ENCODE measurements around the gene CPD. TPM values are rescaled to one million over a fixed set of nuclear protein-coding genes. Genes with fewer than 3 reads are reported as not detected.

The CPD gene
- total and polyA plus RNA-seq, 2 of the 13 experiments (the other 11 are each of a cell fraction or from before 2014, with no cell fraction given), result 46.1 to 72.3 TPM

GRCh38 chr17:30345527-30346075 is 33.1 kb upstream of the CPD start (continued):
- TF ChIP-seq TIGD3 (CRISPR knock-in tag; IDR thresholded peaks at IDR 0.05; ENCODE audit: borderline replicate concordance), result no peak
- TF ChIP-seq BHLHE40 (IDR thresholded peaks at IDR 0.05; ENCODE audit: low read length), result no peak
- no peak for TF ChIP-seq HNRNPUL1 (IDR thresholded peaks at IDR 0.05; ENCODE audit: low read depth, low read length)
- no peak for TF ChIP-seq BRD4 (CRISPR knock-in tag; IDR thresholded peaks at IDR 0.05)
- no peak for TF ChIP-seq ZNF615 (CRISPR knock-in tag; IDR thresholded peaks at IDR 0.05; ENCODE audit: borderline replicate concordance)
- no peak for TF ChIP-seq ISX (CRISPR knock-in tag; conservative IDR thresholded peaks at IDR 0.05)
- TF ChIP-seq ZNF317 (CRISPR knock-in tag; IDR thresholded peaks at IDR 0.05), result peak; percentile 91
- TF ChIP-seq, protein P1, sequence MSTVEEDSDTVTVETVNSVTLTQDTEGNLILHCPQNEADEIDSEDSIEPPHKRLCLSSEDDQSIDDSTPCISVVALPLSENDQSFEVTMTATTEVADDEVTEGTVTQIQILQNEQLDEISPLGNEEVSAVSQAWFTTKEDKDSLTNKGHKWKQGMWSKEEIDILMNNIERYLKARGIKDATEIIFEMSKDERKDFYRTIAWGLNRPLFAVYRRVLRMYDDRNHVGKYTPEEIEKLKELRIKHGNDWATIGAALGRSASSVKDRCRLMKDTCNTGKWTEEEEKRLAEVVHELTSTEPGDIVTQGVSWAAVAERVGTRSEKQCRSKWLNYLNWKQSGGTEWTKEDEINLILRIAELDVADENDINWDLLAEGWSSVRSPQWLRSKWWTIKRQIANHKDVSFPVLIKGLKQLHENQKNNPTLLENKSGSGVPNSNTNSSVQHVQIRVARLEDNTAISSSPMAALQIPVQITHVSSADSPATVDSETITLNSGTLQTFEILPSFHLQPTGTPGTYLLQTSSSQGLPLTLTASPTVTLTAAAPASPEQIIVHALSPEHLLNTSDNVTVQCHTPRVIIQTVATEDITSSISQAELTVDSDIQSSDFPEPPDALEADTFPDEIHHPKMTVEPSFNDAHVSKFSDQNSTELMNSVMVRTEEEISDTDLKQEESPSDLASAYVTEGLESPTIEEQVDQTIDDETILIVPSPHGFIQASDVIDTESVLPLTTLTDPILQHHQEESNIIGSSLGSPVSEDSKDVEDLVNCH (CRISPR knock-in tag; IDR thresholded peaks at IDR 0.05), result no peak
- no peak for TF ChIP-seq MIER3 (CRISPR knock-in tag; IDR thresholded peaks at IDR 0.05; ENCODE audit: borderline replicate concordance)
- no peak for TF ChIP-seq ONECUT2 (CRISPR knock-in tag; IDR thresholded peaks at IDR 0.05)
- TF ChIP-seq NKX3-1 (CRISPR knock-in tag; IDR thresholded peaks at IDR 0.05), result no peak
- TF ChIP-seq, protein P2, sequence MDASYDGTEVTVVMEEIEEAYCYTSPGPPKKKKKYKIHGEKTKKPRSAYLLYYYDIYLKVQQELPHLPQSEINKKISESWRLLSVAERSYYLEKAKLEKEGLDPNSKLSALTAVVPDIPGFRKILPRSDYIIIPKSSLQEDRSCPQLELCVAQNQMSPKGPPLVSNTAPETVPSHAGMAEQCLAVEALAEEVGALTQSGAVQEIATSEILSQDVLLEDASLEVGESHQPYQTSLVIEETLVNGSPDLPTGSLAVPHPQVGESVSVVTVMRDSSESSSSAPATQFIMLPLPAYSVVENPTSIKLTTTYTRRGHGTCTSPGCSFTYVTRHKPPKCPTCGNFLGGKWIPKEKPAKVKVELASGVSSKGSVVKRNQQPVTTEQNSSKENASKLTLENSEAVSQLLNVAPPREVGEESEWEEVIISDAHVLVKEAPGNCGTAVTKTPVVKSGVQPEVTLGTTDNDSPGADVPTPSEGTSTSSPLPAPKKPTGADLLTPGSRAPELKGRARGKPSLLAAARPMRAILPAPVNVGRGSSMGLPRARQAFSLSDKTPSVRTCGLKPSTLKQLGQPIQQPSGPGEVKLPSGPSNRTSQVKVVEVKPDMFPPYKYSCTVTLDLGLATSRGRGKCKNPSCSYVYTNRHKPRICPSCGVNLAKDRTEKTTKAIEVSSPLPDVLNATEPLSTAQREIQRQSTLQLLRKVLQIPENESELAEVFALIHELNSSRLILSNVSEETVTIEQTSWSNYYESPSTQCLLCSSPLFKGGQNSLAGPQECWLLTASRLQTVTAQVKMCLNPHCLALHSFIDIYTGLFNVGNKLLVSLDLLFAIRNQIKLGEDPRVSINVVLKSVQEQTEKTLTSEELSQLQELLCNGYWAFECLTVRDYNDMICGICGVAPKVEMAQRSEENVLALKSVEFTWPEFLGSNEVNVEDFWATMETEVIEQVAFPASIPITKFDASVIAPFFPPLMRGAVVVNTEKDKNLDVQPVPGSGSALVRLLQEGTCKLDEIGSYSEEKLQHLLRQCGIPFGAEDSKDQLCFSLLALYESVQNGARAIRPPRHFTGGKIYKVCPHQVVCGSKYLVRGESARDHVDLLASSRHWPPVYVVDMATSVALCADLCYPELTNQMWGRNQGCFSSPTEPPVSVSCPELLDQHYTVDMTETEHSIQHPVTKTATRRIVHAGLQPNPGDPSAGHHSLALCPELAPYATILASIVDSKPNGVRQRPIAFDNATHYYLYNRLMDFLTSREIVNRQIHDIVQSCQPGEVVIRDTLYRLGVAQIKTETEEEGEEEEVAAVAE (CRISPR knock-in tag; IDR thresholded peaks at IDR 0.05; ENCODE audit: borderline replicate concordance), result no peak
- no peak for TF ChIP-seq ZNF253 (CRISPR knock-in tag; IDR thresholded peaks at IDR 0.05; ENCODE audit: borderline replicate concordance)
- TF ChIP-seq SP2 (CRISPR knock-in tag; IDR thresholded peaks at IDR 0.05), result no peak
- no peak for TF ChIP-seq PHF5A (CRISPR knock-in tag; IDR thresholded peaks at IDR 0.05; ENCODE audit: low read depth, unreplicated experiment)
- no peak for TF ChIP-seq ZNF746 (CRISPR knock-in tag; IDR thresholded peaks at IDR 0.05)
- TF ChIP-seq SNAPC4 (CRISPR knock-in tag; IDR thresholded peaks at IDR 0.05), result no peak
- no peak for TF ChIP-seq ELF4 (CRISPR knock-in tag; IDR thresholded peaks at IDR 0.05; ENCODE audit: borderline replicate concordance)
